Measurements from ENCODE around the gene TMED10.

TMED10 gene

GRCh38 chr14:75121552-75121951, 54.9 kb downstream of the TMED10 start:
- TF ChIP-seq EZH2phosphoT487 (IDR thresholded peaks at IDR 0.05; ENCODE audit: low read depth) (no peak), CTCF (IDR thresholded peaks at IDR 0.05; ENCODE audit: low read depth, low read length) (no peak)
- Histone ChIP-seq H3K9ac (ENCODE audit: low read length) (no peak overlapping the region), H3K4me2 (ENCODE audit: low read length) (no peak overlapping the region), H2AFZ (ENCODE audit: low read depth, low read length) (no peak overlapping the region), H3K36me3 (replicated peaks; ENCODE audit: low read depth, low read length) (peaks cover 39% of the 10 kb centered on the region), H3K27me3 (ENCODE audit: low read depth, low read length) (no peaks in the 10 kb centered on the region), H3K9me3 (ENCODE audit: insufficient read depth, low read length) (no peaks in the 10 kb centered on the region), H4K20me1 (ENCODE audit: insufficient read depth, low read length) (no peaks in the 10 kb centered on the region), H3K27ac (ENCODE audit: low read length) (no peak overlapping the region), H3K4me1 (ENCODE audit: low read length) (peaks cover 8% of the 10 kb centered on the region), H3K79me2 (ENCODE audit: low read length) (peaks cover 17% of the 10 kb centered on the region), H3K4me3 (ENCODE audit: low read length) (no peak overlapping the region)

GRCh38 chr14:75120541-75121291, 55.7 kb downstream of the TMED10 start:
- H3K27me3 ChIP-seq (ENCODE audit: low read depth, low read length), result no peaks in the 10 kb centered on the region
- H3K36me3 ChIP-seq (replicated peaks; ENCODE audit: low read depth, low read length), result peaks cover 44% of the 10 kb centered on the region
- no peaks in the 10 kb centered on the region for H4K20me1 ChIP-seq (ENCODE audit: insufficient read depth, low read length)
- H3K4me3 ChIP-seq (ENCODE audit: low read length), result no peak overlapping the region
- H3K9me3 ChIP-seq (ENCODE audit: insufficient read depth, low read length), result no peaks in the 10 kb centered on the region
- no peak overlapping the region for H3K9ac ChIP-seq (ENCODE audit: low read length)
- H3K27ac ChIP-seq (ENCODE audit: low read length), result no peak overlapping the region
- no peak for TF ChIP-seq CTCF (IDR thresholded peaks at IDR 0.05; ENCODE audit: low read depth, low read length)
- TF ChIP-seq EZH2phosphoT487 (IDR thresholded peaks at IDR 0.05; ENCODE audit: low read depth), result no peak
- H3K4me2 ChIP-seq (ENCODE audit: low read length), result no peak overlapping the region
- H2AFZ ChIP-seq (ENCODE audit: low read depth, low read length), result no peak overlapping the region
- H3K4me1 ChIP-seq (ENCODE audit: low read length), result peaks cover 5% of the 10 kb centered on the region
- H3K79me2 ChIP-seq (ENCODE audit: low read length), result peaks cover 9% of the 10 kb centered on the region

- Histone ChIP-seq H3K9ac (ENCODE audit: low read length) (no peak overlapping the region), H3K27ac (ENCODE audit: low read length) (no peak overlapping the region), H3K27me3 (ENCODE audit: low read depth, low read length) (no peaks in the 10 kb centered on the region), H3K4me1 (ENCODE audit: low read length) (no peaks in the 10 kb centered on the region), H4K20me1 (ENCODE audit: insufficient read depth, low read length) (no peaks in the 10 kb centered on the region), H3K4me3 (ENCODE audit: low read length) (no peak overlapping the region), H2AFZ (ENCODE audit: low read depth, low read length) (no peak overlapping the region), H3K79me2 (ENCODE audit: low read length) (no peaks in the 10 kb centered on the region), H3K9me3 (ENCODE audit: insufficient read depth, low read length) (no peaks in the 10 kb centered on the region), H3K4me2 (ENCODE audit: low read length) (no peak overlapping the region), H3K36me3 (replicated peaks; ENCODE audit: low read depth, low read length) (peaks cover 45% of the 10 kb centered on the region)
- no peak for TF ChIP-seq EZH2phosphoT487 (IDR thresholded peaks at IDR 0.05; ENCODE audit: low read depth)
Observed at GRCh38 chr14:75119056-75119455, 57.4 kb downstream of the TMED10 start.

GRCh38 chr14:75113932-75114539, 62.4 kb downstream of the TMED10 start:
- no peaks in the 10 kb centered on the region for H4K20me1 ChIP-seq (ENCODE audit: insufficient read depth, low read length)
- H3K4me2 ChIP-seq (ENCODE audit: low read length), result no peak overlapping the region
- H3K36me3 ChIP-seq (replicated peaks; ENCODE audit: low read depth, low read length), result peaks cover 67% of the 10 kb centered on the region
- H2AFZ ChIP-seq (ENCODE audit: low read depth, low read length), result no peak overlapping the region
- no peak overlapping the region for H3K27ac ChIP-seq (ENCODE audit: low read length)
- no peak overlapping the region for H3K4me3 ChIP-seq (ENCODE audit: low read length)
- H3K9me3 ChIP-seq (ENCODE audit: insufficient read depth, low read length), result no peaks in the 10 kb centered on the region
- H3K27me3 ChIP-seq (ENCODE audit: low read depth, low read length), result no peaks in the 10 kb centered on the region
- no peaks in the 10 kb centered on the region for H3K79me2 ChIP-seq (ENCODE audit: low read length)
- H3K9ac ChIP-seq (ENCODE audit: low read length), result no peak overlapping the region
- TF ChIP-seq CTCF (IDR thresholded peaks at IDR 0.05; ENCODE audit: low read depth, low read length) (no peak), EZH2phosphoT487 (IDR thresholded peaks at IDR 0.05; ENCODE audit: low read depth) (no peak)
- H3K4me1 ChIP-seq (ENCODE audit: low read length), result no peaks in the 10 kb centered on the region

Data from OCI-LY3 (cell line).